Esophagus muscularis mucosa (tissue), 4 donors: ENCODE measurements around the gene DPEP2. TPM values are rescaled to one million over a fixed set of nuclear protein-coding genes. Genes with fewer than 3 reads are reported as not detected.
"Not testable (repeated sequence)": the region's sequence is repeated elsewhere in the genome, so short reads cannot be mapped to it uniquely, and the experiment has no call there.

ENCODE experiments used
- DNase-seq: peaks from one replicate; pipeline ENCODE4 v3.0.0-alpha.2; 2017; ENCODE audit errors: extremely low spot score
- H3K27ac ChIP-seq, 4 donors: fragments of 200-600 bp; sonication (generic); replicated peaks in 1 of 4; 1 replicate in 3 of 4; 2 replicates in 1 of 4; pipeline ENCODE4 v1.5.1; 2016 to 2019; ENCODE audit warnings: mild to moderate bottlenecking in 1 of 4
- H3K27me3 ChIP-seq, 4 donors: fragments of 200-600 bp; sonication (generic); one replicate each; pipeline versions ENCODE4 v1.5.1 to v1.6.0; 2016 to 2019
- H3K36me3 ChIP-seq, 4 donors: fragments of 200-600 bp; sonication (generic); one replicate each; pipeline ENCODE4 v1.5.1; 2016 to 2019
- H3K4me1 ChIP-seq, 4 donors: fragments of 200-600 bp; sonication (generic); one replicate each; pipeline ENCODE4 v1.5.1; 2016 to 2019
- H3K4me3 ChIP-seq, 4 donors: fragments of 200-600 bp; sonication (generic); 1 replicate in 2 of 4; 2 replicates in 2 of 4; pipeline ENCODE4 v1.5.1; 2016 to 2019; ENCODE audit warnings: mild to moderate bottlenecking in 4 of 4, moderate library complexity in 1 of 4
- H3K9me3 ChIP-seq, 4 donors: fragments of 200-600 bp; sonication (generic); 1 replicate in 3 of 4; 2 replicates in 1 of 4; pipeline ENCODE4 v1.5.1; 2016 to 2019
- CTCF ChIP-seq, 3 experiments: fragments of 200-600 bp in 2 of 3; fragments of 450-650 bp in 1 of 3; sonication (generic) in 2 of 3; IDR thresholded peaks; one replicate each; pipeline ENCODE4 v1.5.1; 2017 to 2019; ENCODE audit warnings: antibody characterized with exemption in 3 of 3, mild to moderate bottlenecking in 2 of 3, moderate library complexity in 1 of 3
- EP300 ChIP-seq: sonication (generic); formaldehyde crosslinking; IDR thresholded peaks from one replicate; pipeline ENCODE4 v1.6.1; 2017; ENCODE audit warnings: antibody characterized with exemption
- POLR2A ChIP-seq: fragments of 450-650 bp; IDR thresholded peaks from one replicate; pipeline ENCODE4 v1.6.1; 2017; ENCODE audit warnings: antibody characterized with exemption, moderate library complexity, mild to moderate bottlenecking, low read depth
- POLR2AphosphoS5 ChIP-seq, 2 donors: sonication (generic); formaldehyde crosslinking; IDR thresholded peaks; one replicate each; pipeline ENCODE4 v1.6.1; 2017; ENCODE audit warnings: antibody characterized with exemption in 2 of 2
- WGBS: methylation state at CpG from one replicate; pipeline ENCODE4 v1.1.5; 2018; 5-methylcytosine and 5-hydroxymethylcytosine counted together
- intact Hi-C: fragments of 100-400 bp; cut with DNase I; formaldehyde crosslinking; loops from one replicate; pipeline ENCODE4 v1.15.1; 2023
- total RNA-seq, 4 donors: library from RNA; depleted of rRNA; stranded (reverse); fragments of >200 nt; gene quantifications; one replicate each; pipeline versions ENCODE4 v1.1.0 to v1.2.1, GENCODE V29; 2016

DPEP2 gene
- total RNA-seq, 4 donors from 2014 or later: 1.4 to 5.5 (median 3.7) TPM

DNA sequence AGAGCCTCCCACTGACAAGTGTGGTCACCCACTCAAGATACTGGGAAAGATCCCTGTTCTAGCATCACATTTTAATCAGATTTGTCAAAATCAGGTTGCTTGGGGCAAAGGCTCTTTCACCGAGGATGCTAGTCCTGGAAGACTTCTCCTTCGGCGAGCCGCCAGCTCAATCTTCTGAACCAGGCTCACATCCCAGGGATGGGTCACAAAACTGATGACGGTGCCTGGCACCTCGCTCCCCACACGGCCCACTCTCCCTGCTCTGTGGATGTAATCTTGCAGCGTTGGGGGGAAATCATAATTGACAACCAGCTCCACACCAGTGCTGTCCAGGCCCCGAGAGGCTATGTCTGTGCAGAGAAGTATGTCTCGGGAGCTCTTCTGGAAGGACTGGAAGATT lies 22.2 kb upstream of the DPEP2 start:
- TF ChIP-seq POLR2AphosphoS5 (IDR thresholded peaks at IDR 0.05) (no peak), EP300 (no peak), CTCF (IDR thresholded peaks at IDR 0.05) (no peak), POLR2A (no peak)
- intact Hi-C loops: no loop called here

DNA sequence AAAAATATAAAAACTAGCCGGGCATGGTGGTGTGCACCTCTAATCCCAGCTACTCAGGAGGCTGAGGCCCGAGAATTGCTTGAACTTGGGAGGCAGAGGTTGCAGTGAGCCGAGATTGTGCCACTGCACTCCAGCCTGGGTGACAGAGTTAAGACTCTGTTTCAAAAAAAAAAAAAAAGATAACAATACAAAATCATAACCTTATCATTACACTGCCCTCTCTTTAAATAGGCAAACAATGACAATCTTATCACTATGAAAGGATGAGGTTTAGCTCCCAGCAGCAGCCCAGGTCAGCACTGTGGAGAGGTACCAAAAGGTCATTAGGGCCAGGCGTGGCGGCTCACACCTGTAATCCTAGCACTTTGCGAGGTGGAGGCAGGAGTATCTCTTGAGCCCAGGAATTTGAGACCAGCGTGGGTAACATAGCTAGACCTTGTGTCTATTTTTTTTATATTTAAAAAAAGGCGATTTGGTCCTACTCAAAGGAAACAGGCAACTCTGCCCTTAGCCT lies 19.9 kb upstream of the DPEP2 start:
- H3K9me3 ChIP-seq: no peaks in the 10 kb centered on the region
- H3K4me3 ChIP-seq: no peak overlapping the region
- H3K4me1 ChIP-seq: peaks cover 25 to 28% (median 27%) of the 10 kb centered on the region in 4 donors
- H3K27me3 ChIP-seq: no peaks in the 10 kb centered on the region
- 66% methylated on average over 8 of the region's 8 CpGs for WGBS
- intact Hi-C loops: no loop called here
- H3K27ac ChIP-seq: no peak overlapping the region
- no peak for DNase-seq
- peaks cover 0 to 11% (median 8%) of the 10 kb centered on the region in 4 donors for H3K36me3 ChIP-seq
- TF ChIP-seq POLR2AphosphoS5 (IDR thresholded peaks at IDR 0.05) (no peak), EP300 (no peak), POLR2A (no peak), CTCF (IDR thresholded peaks at IDR 0.05) (no peak)

More for the DNA sequence above, 22.2 kb upstream of the DPEP2 start:
- Histone ChIP-seq H3K9me3 (no peaks in the 10 kb centered on the region), H3K27me3 (no peaks in the 10 kb centered on the region), H3K4me3 (peak overlapping the region in 1 of 4 donors; percentile 97), H3K27ac (no peak overlapping the region), H3K4me1 (peaks cover 26 to 37% (median 30%) of the 10 kb centered on the region in 4 donors), H3K36me3 (peaks cover 0 to 20% (median 12%) of the 10 kb centered on the region in 4 donors)
- WGBS: 90% methylated on average over 4 of the region's 10 CpGs
- no peak for DNase-seq

GRCh38 chr16:68015681-68016080 lies 16.4 kb upstream of the DPEP2 start, which contains the start of gene DPEP2NB:
DPEP2NB (minus strand) TSS chr16:68015911; CDS start chr16:68015770, 141 bp downstream.
- TF ChIP-seq EP300: no peak
- no peak for TF ChIP-seq POLR2A
- no peak for TF ChIP-seq CTCF (IDR thresholded peaks at IDR 0.05)
- TF ChIP-seq POLR2AphosphoS5 (IDR thresholded peaks at IDR 0.05): no peak
- Histone ChIP-seq H3K27me3 (peaks cover 0 to 5% (median 0%) of the 10 kb centered on the region in 4 donors), H3K4me1 (no peaks in the 10 kb centered on the region), H3K4me3 (no peak within 1 kb of the TSS), H3K36me3 (no peaks in the 10 kb centered on the region), H3K27ac (no peak within 1 kb of the TSS), H3K9me3 (no peaks in the 10 kb centered on the region)
- intact Hi-C loops: no loop called here
- DNase-seq: no peak
- 82% methylated on average over 5 of the region's 5 CpGs for WGBS

DNA sequence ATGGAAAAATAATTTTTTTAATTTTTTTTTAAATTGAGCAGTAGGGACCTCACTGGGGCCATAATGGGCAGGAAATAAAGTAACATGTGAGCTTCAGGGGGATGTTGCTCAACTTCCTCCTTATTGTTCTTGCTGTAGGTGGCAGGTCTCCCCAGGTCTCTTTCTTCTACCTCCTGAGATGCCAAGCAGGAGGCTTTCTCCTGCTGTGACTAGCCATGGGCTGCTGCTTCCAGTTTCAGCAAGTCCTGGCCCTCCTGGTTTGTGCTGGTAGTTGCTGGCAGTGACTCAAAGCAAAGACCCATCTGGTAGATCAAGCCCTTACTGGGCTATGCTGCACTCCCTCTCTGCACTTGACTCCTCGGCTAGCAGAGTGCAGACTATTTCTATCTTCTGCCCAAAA lies 14.2 kb upstream of the DPEP2 start:
- peak overlapping the region in 1 of 4 donors; percentile 13 for H3K27ac ChIP-seq
- no peaks in the 10 kb centered on the region for H3K4me1 ChIP-seq
- H3K36me3 ChIP-seq: no peaks in the 10 kb centered on the region
- peaks cover 0 to 8% (median 0%) of the 10 kb centered on the region in 4 donors for H3K27me3 ChIP-seq
- 80% methylated on average over 1 of the region's 1 CpG for WGBS
- no peak for DNase-seq
- intact Hi-C loops: no loop called here
- no peaks in the 10 kb centered on the region for H3K9me3 ChIP-seq
- H3K4me3 ChIP-seq: no peak overlapping the region
- TF ChIP-seq POLR2A: no peak
- TF ChIP-seq EP300: no peak
- no peak for TF ChIP-seq POLR2AphosphoS5 (IDR thresholded peaks at IDR 0.05)
- no peak for TF ChIP-seq CTCF (IDR thresholded peaks at IDR 0.05)

DNA sequence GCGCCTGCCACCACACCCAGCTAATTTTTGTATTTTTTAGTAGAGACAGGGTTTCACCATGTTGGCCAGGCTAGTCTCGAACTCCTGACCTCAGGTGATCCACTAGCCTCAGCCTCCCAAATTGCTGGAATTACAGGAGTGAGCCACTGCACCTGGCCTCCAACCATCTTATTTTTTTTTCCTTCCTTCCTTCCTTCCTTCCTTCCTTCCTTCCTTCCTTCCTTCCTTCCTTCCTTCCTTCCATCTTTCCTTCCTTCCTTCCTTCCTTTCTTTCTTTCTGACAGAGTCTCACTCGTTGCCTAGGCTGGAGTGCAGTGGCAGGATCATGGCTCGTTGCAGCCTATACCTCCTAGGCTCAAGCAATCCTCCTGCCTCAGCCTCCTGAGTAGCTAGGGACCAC lies 10.6 kb upstream of the DPEP2 start:
- H3K9me3 ChIP-seq, H3K4me1 ChIP-seq, H3K36me3 ChIP-seq, DNase-seq, H3K4me3 ChIP-seq, intact Hi-C loops, H3K27ac ChIP-seq, H3K27me3 ChIP-seq: not testable (repeated sequence)
- WGBS: 88% methylated on average over 4 of the region's 4 CpGs
